PC-3 (cell line): ENCODE measurements around the gene PLEKHA3. TPM values are rescaled to one million over a fixed set of nuclear protein-coding genes. Genes with fewer than 3 reads are reported as not detected.

Experiments
- ATAC-seq: fragments of 200-7000 bp; cut with Tn5 transposase; 2 replicates; pipeline ENCODE4 v1.9.1; 2020; ENCODE audit warnings: mild to moderate bottlenecking, moderate library complexity
- BruUV-seq: library from RNA; stranded (reverse); fragments of 400-500 nt; replicated peaks from 2 replicates; lab custom pipeline; 2021; lab: Mats Ljungman, UMichigan
- CTCF ChIA-PET: fragments of 300-600 bp; sonication (Branson Sonifier 250); formaldehyde crosslinking; loops from one replicate; lab custom pipeline; 2022; ENCODE audit warnings: antibody characterized with exemption; lab: Charles Lee
- POLR2A ChIA-PET: fragments of 300-600 bp; sonication (Branson Sonifier 250); formaldehyde crosslinking; loops from one replicate; lab custom pipeline; 2022; ENCODE audit warnings: antibody characterized with exemption; ENCODE audit not compliant: unreplicated experiment; lab: Charles Lee
- DNase-seq: peaks from one replicate; pipeline ENCODE4 v3.0.0-alpha.2; 2015
- H2AFZ ChIP-seq: fragments of 300-600 bp; sonication (generic); 2 replicates; pipeline ENCODE4 v1.6.0; 2016; ENCODE audit warnings: antibody characterized with exemption, low read length
- H3F3A ChIP-seq: fragments of 300-600 bp; sonication (generic); one replicate; pipeline ENCODE4 v1.6.0; 2017; ENCODE audit warnings: antibody characterized with exemption, low read length, control low read depth, mild to moderate bottlenecking; ENCODE audit not compliant: unreplicated experiment
- H3K27ac ChIP-seq: fragments of 300-600 bp; sonication (generic); 2 replicates; pipeline ENCODE4 v1.5.1; 2016; ENCODE audit warnings: mild to moderate bottlenecking, low read length
- H3K27me3 ChIP-seq: fragments of 300-600 bp; sonication (generic); 2 replicates; pipeline ENCODE4 v1.6.1; 2016; ENCODE audit warnings: low read length, mixed read lengths
- H3K36me3 ChIP-seq: fragments of 300-600 bp; sonication (generic); 2 replicates; pipeline ENCODE4 v1.6.1; 2016; ENCODE audit warnings: low read depth, mixed run types, low read length, mixed read lengths
- H3K4me1 ChIP-seq: fragments of 300-600 bp; sonication (generic); 2 replicates; pipeline ENCODE4 v1.5.1; 2016; ENCODE audit warnings: low read length; ENCODE audit not compliant: insufficient read depth
- H3K4me2 ChIP-seq: fragments of 300-600 bp; sonication (generic); 2 replicates; pipeline ENCODE4 v1.6.0; 2016; ENCODE audit warnings: low read length
- H3K4me3 ChIP-seq: fragments of 300-600 bp; sonication (generic); 2 replicates; pipeline ENCODE4 v1.5.1; 2016; ENCODE audit warnings: mild to moderate bottlenecking, low read length, mixed read lengths
- H3K79me2 ChIP-seq: fragments of 300-600 bp; sonication (generic); 2 replicates; pipeline ENCODE4 v1.6.1; 2017; ENCODE audit warnings: low read length, mixed read lengths
- H3K9ac ChIP-seq: fragments of 300-600 bp; sonication (generic); 2 replicates; pipeline ENCODE4 v1.6.0; 2016; ENCODE audit warnings: mild to moderate bottlenecking, low read length
- H3K9me2 ChIP-seq: fragments of 300-600 bp; sonication (generic); replicated peaks from 2 replicates; pipeline ENCODE4 v1.6.1; 2016; ENCODE audit warnings: mixed run types, low read length, mixed read lengths
- H3K9me3 ChIP-seq: fragments of 300-600 bp; sonication (generic); 2 replicates; pipeline ENCODE4 v1.6.1; 2016; ENCODE audit warnings: low read length, mixed read lengths
- H4K20me1 ChIP-seq: fragments of 300-600 bp; sonication (generic); 2 replicates; pipeline ENCODE4 v1.6.1; 2016; ENCODE audit warnings: low read length, mixed read lengths
- CTCF ChIP-seq: fragments of 300-600 bp; sonication (generic); conservative IDR thresholded peaks from 2 replicates; pipeline ENCODE4 v1.5.1; 2017; ENCODE audit warnings: antibody characterized with exemption, low read depth, mild to moderate bottlenecking, low read length
- EZH2 ChIP-seq: fragments of 300-600 bp; sonication (generic); IDR thresholded peaks from one replicate; pipeline ENCODE4 v1.6.1; 2017; ENCODE audit warnings: antibody characterized with exemption, mild to moderate bottlenecking, low read length; ENCODE audit not compliant: unreplicated experiment
- EZH2phosphoT487 ChIP-seq: fragments of 300-600 bp; sonication (generic); IDR thresholded peaks from 2 replicates; pipeline ENCODE4 v1.6.1; 2018; ENCODE audit warnings: mild to moderate bottlenecking, antibody characterized with exemption, low read length, borderline replicate concordance
- intact Hi-C: fragments of 100-400 bp; cut with micrococcal nuclease; formaldehyde crosslinking; loops from 2 replicates; pipeline ENCODE4 v1.9.0; 2023
- total RNA-seq: library from RNA; depleted of rRNA; stranded (reverse); fragments of >200 nt; gene quantifications from 2 replicates; pipeline ENCODE4 v1.2.3, GENCODE V29; 2014

The PLEKHA3 gene
- total RNA-seq, 1 experiment from 2014 or later = 16.7 TPM

GRCh38 chr2:178485356-178485755 is 5.1 kb downstream of the PLEKHA3 start:
- Histone ChIP-seq H3F3A (no peaks in the 10 kb centered on the region), H3K4me1 (peaks cover 32% of the 10 kb centered on the region), H3K4me3 (no peak overlapping the region), H3K9me2 (no peaks in the 10 kb centered on the region), H3K9me3 (no peaks in the 10 kb centered on the region), H2AFZ (no peak overlapping the region), H4K20me1 (peaks cover 22% of the 10 kb centered on the region), H3K4me2 (no peak overlapping the region), H3K27me3 (no peaks in the 10 kb centered on the region), H3K36me3 (peaks cover 10% of the 10 kb centered on the region; the same call in 1 of the 2 replicates), H3K79me2 (peaks cover 62% of the 10 kb centered on the region), H3K27ac (no peak overlapping the region), H3K9ac (no peak overlapping the region)
- no peak for ATAC-seq
- no TSS peak for BruUV-seq
- intact Hi-C loops = no loop called here
- TF ChIP-seq EZH2 (no peak), CTCF (no peak), EZH2phosphoT487 (no peak)
- ChIA-PET CTCF (no interaction called here), POLR2A (no interaction called here)
- no peak for DNase-seq

- Histone ChIP-seq H2AFZ (no peak overlapping the region), H3K4me3 (no peak overlapping the region), H3K4me1 (no peaks in the 10 kb centered on the region), H3K9ac (no peak overlapping the region), H3K36me3 (peaks cover 33% of the 10 kb centered on the region; the same call in 1 of the 2 replicates), H3K27ac (no peak overlapping the region), H4K20me1 (no peaks in the 10 kb centered on the region), H3F3A (no peaks in the 10 kb centered on the region), H3K27me3 (no peaks in the 10 kb centered on the region), H3K79me2 (peaks cover 3% of the 10 kb centered on the region), H3K4me2 (no peak overlapping the region), H3K9me3 (no peaks in the 10 kb centered on the region), H3K9me2 (no peaks in the 10 kb centered on the region)
- intact Hi-C loops = no loop called here
- BruUV-seq = no TSS peak
- CTCF ChIA-PET = no interaction called here
- ATAC-seq (no peak), DNase-seq (no peak)
- TF ChIP-seq EZH2 (no peak), EZH2phosphoT487 (no peak), CTCF (no peak)
- POLR2A ChIA-PET = no interaction called here
These were observed 11.4 kb downstream of the PLEKHA3 start for GRCh38 chr2:178491612-178492011.

- no peaks in the 10 kb centered on the region for H3K79me2 ChIP-seq
- H3K27me3 ChIP-seq = no peaks in the 10 kb centered on the region
- H3K9ac ChIP-seq = no peak overlapping the region
- no peaks in the 10 kb centered on the region for H3K9me3 ChIP-seq
- no peaks in the 10 kb centered on the region for H3K9me2 ChIP-seq
- no peak overlapping the region for H3K4me3 ChIP-seq
- intact Hi-C loops = no loop called here
- ATAC-seq = no peak
- no peaks in the 10 kb centered on the region for H3F3A ChIP-seq
- ChIA-PET POLR2A (no interaction called here), CTCF (no interaction called here)
- no peaks in the 10 kb centered on the region for H4K20me1 ChIP-seq
- H3K4me2 ChIP-seq = no peak overlapping the region
- DNase-seq = no peak
- peaks cover 50% of the 10 kb centered on the region for H3K36me3 ChIP-seq
- H3K4me1 ChIP-seq = no peaks in the 10 kb centered on the region
- no peak overlapping the region for H2AFZ ChIP-seq
- no TSS peak for BruUV-seq
- TF ChIP-seq EZH2phosphoT487 (no peak), CTCF (no peak), EZH2 (no peak)
- no peak overlapping the region for H3K27ac ChIP-seq
These were observed 15.8 kb downstream of the PLEKHA3 start for GRCh38 chr2:178496049-178496448.
